Endodermal cell (in vitro differentiated cells): ENCODE results near the gene KARS1. TPM values are rescaled to one million over a fixed set of nuclear protein-coding genes. Genes with fewer than 3 reads are reported as not detected.

Experiments
- DNase-seq: peaks from one replicate; pipeline ENCODE4 v3.0.0-alpha.2; 2017
- H3K27ac ChIP-seq: 2 replicates; pipeline ENCODE4 v1.5.1; 2013; ENCODE audit warnings: mild to moderate bottlenecking, low read depth, low read length, moderate library complexity
- H3K27me3 ChIP-seq: 2 replicates; pipeline ENCODE4 v1.6.1; 2013; ENCODE audit warnings: mild to moderate bottlenecking, low read length, moderate library complexity; ENCODE audit not compliant: insufficient read depth, control insufficient read depth, poor library complexity, severe bottlenecking
- H3K36me3 ChIP-seq: 2 replicates; pipeline ENCODE4 v1.7.0; 2013; ENCODE audit warnings: mild to moderate bottlenecking, low read length, moderate library complexity; ENCODE audit not compliant: control insufficient read depth, insufficient read depth
- H3K4me1 ChIP-seq: one replicate; pipeline ENCODE4 v1.7.0; 2013; ENCODE audit warnings: low read length; ENCODE audit not compliant: control insufficient read depth, insufficient read depth
- H3K4me3 ChIP-seq: 2 replicates; pipeline ENCODE4 v1.5.1; 2013; ENCODE audit warnings: mild to moderate bottlenecking, low read length, moderate library complexity
- H3K9ac ChIP-seq: 2 replicates; pipeline ENCODE4 v1.6.1; 2013; ENCODE audit warnings: mild to moderate bottlenecking, low read length, moderate library complexity; ENCODE audit not compliant: poor library complexity, severe bottlenecking; ENCODE audit errors: extremely low read depth
- H3K9me3 ChIP-seq: 2 replicates; pipeline ENCODE4 v1.6.1; 2013; ENCODE audit warnings: mild to moderate bottlenecking, low read length, moderate library complexity; ENCODE audit not compliant: control insufficient read depth
- H3K27ac Mint-ChIP-seq: 2 replicates; pipeline ENCODE4 v1.8.0; 2020; ENCODE audit warnings: mixed read lengths
- H3K27me3 Mint-ChIP-seq: 2 replicates; pipeline ENCODE4 v1.8.0; 2021; ENCODE audit warnings: mild to moderate bottlenecking, mixed read lengths; ENCODE audit not compliant: insufficient read depth
- H3K36me3 Mint-ChIP-seq: 2 replicates; pipeline ENCODE4 v1.8.0; 2020; ENCODE audit warnings: low read depth, mixed read lengths
- H3K4me1 Mint-ChIP-seq: 2 replicates; pipeline ENCODE4 v1.8.0; 2020; ENCODE audit warnings: mixed read lengths
- H3K4me3 Mint-ChIP-seq: 2 replicates; pipeline ENCODE4 v1.8.0; 2020; ENCODE audit warnings: mild to moderate bottlenecking, moderate library complexity, mixed read lengths
- H3K9me3 Mint-ChIP-seq: 2 replicates; pipeline ENCODE4 v1.8.0; 2020; ENCODE audit warnings: mild to moderate bottlenecking, mixed read lengths
- CTCF ChIP-seq: fragments of 200-600 bp; sonication (generic); conservative IDR thresholded peaks from 2 replicates; pipeline ENCODE4 v1.5.0; 2021; ENCODE audit warnings: antibody characterized with exemption, mild to moderate bottlenecking
- WGBS, 2 experiments: methylation state at CpG; one replicate each; pipeline versions ENCODE4 v1.1.5 to v1.1.7; 2013; ENCODE audit warnings: missing lambda C conversion rate in 2 of 2, mixed read lengths in 1 of 2; ENCODE audit not compliant: insufficient coverage in 1 of 2, insufficient read length in 1 of 2; 5-methylcytosine and 5-hydroxymethylcytosine counted together
- total RNA-seq, 2 donors: library from RNA; stranded (reverse); fragmentation: NEBNext Ultra II Directional in 1 of 2; extraction: Animal tissue kit (Norgen Biotek cat#: 25700) in 1 of 2; gene quantifications; 2 replicates in 1 of 2; 3 replicates in 1 of 2; pipeline ENCODE4 v1.2.1, GENCODE V29; 2021

KARS1 gene
- total RNA-seq, 2 donors from 2014 or later: 141 to 168 TPM

DNA sequence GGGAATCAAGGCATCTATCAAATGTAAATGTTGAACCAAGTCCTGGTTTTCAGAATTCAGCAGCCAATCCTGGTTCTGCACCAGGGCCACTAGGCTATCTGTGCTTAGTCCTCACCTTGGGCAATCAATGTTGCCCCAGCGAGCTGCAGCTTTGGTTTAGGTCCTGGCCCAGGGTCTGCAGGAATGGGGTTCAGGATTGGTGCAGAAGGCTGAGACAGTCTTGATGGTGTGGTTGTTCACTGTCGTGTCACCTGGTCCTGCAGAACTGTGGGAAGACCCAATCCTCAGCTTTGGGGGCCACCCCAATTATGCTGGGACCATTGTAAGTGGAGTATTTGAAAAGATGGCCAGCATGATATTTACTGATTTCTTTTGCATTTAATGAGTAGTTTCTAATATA lies 10.7 kb upstream of the KARS1 start:
- DNase-seq: no peak
- no peaks in the 10 kb centered on the region for H3K9me3 Mint-ChIP-seq
- Histone ChIP-seq H3K27me3 (no peaks in the 10 kb centered on the region), H3K4me1 (no peaks in the 10 kb centered on the region), H3K9me3 (no peaks in the 10 kb centered on the region), H3K4me3 (no peak overlapping the region), H3K27ac (no peak overlapping the region), H3K9ac (no peak overlapping the region), H3K36me3 (peaks cover 61% of the 10 kb centered on the region)
- 96 to 100% methylated on average over 1 to 2 of the region's 2 CpGs for whole genome bisulfite sequencing, 2 experiments
- no peaks in the 10 kb centered on the region for H3K4me1 Mint-ChIP-seq
- no peak overlapping the region for H3K4me3 Mint-ChIP-seq
- H3K27me3 Mint-ChIP-seq: no peaks in the 10 kb centered on the region
- peaks cover 48% of the 10 kb centered on the region for H3K36me3 Mint-ChIP-seq
- H3K27ac Mint-ChIP-seq: no peak overlapping the region
- TF ChIP-seq CTCF: no peak

DNA sequence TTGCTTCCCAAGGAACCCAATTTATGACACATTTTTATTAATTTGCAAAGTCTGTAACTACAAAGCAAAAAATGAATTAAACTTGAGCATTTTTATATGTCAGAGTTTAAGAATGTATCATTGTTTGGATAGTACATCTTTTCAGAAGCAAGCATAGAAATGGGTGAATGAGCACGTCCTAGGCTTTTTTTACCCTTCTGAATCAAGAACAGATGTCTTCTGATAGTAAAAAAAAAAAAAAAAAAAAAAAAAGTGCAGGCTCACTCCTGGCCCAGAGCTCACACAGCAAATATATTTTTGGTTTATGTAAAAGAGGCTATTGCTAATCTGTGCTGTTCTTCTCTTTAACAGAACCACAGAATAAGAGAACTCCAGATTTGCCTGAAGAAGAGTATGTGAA lies 6.5 kb upstream of the KARS1 start:
- WGBS, 2 experiments: 93% methylated on average over 1 of the region's 1 CpG; no CpG with 5 or more reads in 1 of the 2 experiments
- Histone ChIP-seq H3K36me3 (peaks cover 68% of the 10 kb centered on the region), H3K27ac (no peak overlapping the region), H3K27me3 (no peaks in the 10 kb centered on the region), H3K9ac (no peak overlapping the region), H3K4me1 (no peaks in the 10 kb centered on the region), H3K9me3 (no peaks in the 10 kb centered on the region), H3K4me3 (no peak overlapping the region)
- Mint-ChIP-seq H3K27me3 (no peaks in the 10 kb centered on the region), H3K27ac (no peak overlapping the region), H3K4me3 (no peak overlapping the region), H3K9me3 (no peaks in the 10 kb centered on the region), H3K4me1 (peaks cover 7% of the 10 kb centered on the region), H3K36me3 (peaks cover 46% of the 10 kb centered on the region)
- DNase-seq: no peak
- TF ChIP-seq CTCF: no peak

GRCh38 chr16:75648265-75649076 lies 1.0 kb upstream of the KARS1 start:
- Histone ChIP-seq H3K9ac (peak overlapping the region; percentile 94), H3K27me3 (no peaks in the 10 kb centered on the region), H3K36me3 (peaks cover 44% of the 10 kb centered on the region), H3K4me3 (peak overlapping the region; percentile 97), H3K9me3 (no peaks in the 10 kb centered on the region), H3K27ac (peak overlapping the region; percentile 83), H3K4me1 (no peaks in the 10 kb centered on the region)
- H3K4me1 Mint-ChIP-seq: peaks cover 20% of the 10 kb centered on the region
- peak overlapping the region; percentile 98 for H3K27ac Mint-ChIP-seq
- peak overlapping the region; percentile 98 for H3K4me3 Mint-ChIP-seq
- WGBS, 2 experiments: 0% methylated on average over 22 to 62 of the region's 62 CpGs
- H3K27me3 Mint-ChIP-seq: no peaks in the 10 kb centered on the region
- H3K36me3 Mint-ChIP-seq: peaks cover 23% of the 10 kb centered on the region
- no peak for TF ChIP-seq CTCF
- no peaks in the 10 kb centered on the region for H3K9me3 Mint-ChIP-seq
- peak; percentile 93 for DNase-seq
